Liver (tissue), 9 donors: Measurements from ENCODE around the gene ATIC. TPM values are rescaled to one million over a fixed set of nuclear protein-coding genes. Genes with fewer than 3 reads are reported as not detected.

Source experiments
- DNase-seq: peaks from one replicate; pipeline ENCODE4 v3.0.0-alpha.2; 2017; ENCODE audit warnings: low spot score
- H3K27ac ChIP-seq, 2 donors: one replicate each; pipeline ENCODE4 v1.7.0; 2013; ENCODE audit warnings: inconsistent platforms in 2 of 2, low read length in 2 of 2, control low read depth in 1 of 2, low read depth in 1 of 2, mild to moderate bottlenecking in 1 of 2
- H3K27me3 ChIP-seq, 4 donors: one replicate each; pipeline versions ENCODE4 v1.6.1 to v1.7.0; 2013; ENCODE audit warnings: low read length in 3 of 4, inconsistent platforms in 1 of 4, mild to moderate bottlenecking in 1 of 4, moderate library complexity in 1 of 4; ENCODE audit not compliant: control insufficient read depth in 4 of 4, insufficient read depth in 4 of 4
- H3K36me3 ChIP-seq, 4 donors: one replicate each; pipeline versions ENCODE4 v1.6.1 to v1.7.0; 2013; ENCODE audit warnings: low read length in 3 of 4, mild to moderate bottlenecking in 3 of 4, low read depth in 1 of 4, moderate library complexity in 1 of 4; ENCODE audit not compliant: control insufficient read depth in 4 of 4, insufficient read depth in 3 of 4
- H3K4me1 ChIP-seq, 4 donors: one replicate each; pipeline versions ENCODE4 v1.6.1 to v1.7.0; 2013; ENCODE audit warnings: low read length in 3 of 4, mild to moderate bottlenecking in 3 of 4, moderate library complexity in 1 of 4; ENCODE audit not compliant: control insufficient read depth in 4 of 4, insufficient read depth in 4 of 4
- H3K4me3 ChIP-seq, 3 donors: one replicate each; pipeline versions ENCODE4 v1.6.1 to v1.7.0; 2013; ENCODE audit warnings: low read length in 3 of 3, control low read depth in 1 of 3, low read depth in 1 of 3, mild to moderate bottlenecking in 1 of 3
- H3K9ac ChIP-seq, 2 donors: one replicate each; pipeline ENCODE4 v1.7.0; 2013; ENCODE audit warnings: low read length in 2 of 2, mild to moderate bottlenecking in 2 of 2, moderate library complexity in 2 of 2, control low read depth in 1 of 2, low read depth in 1 of 2
- H3K9me3 ChIP-seq, 4 donors: one replicate each; pipeline versions ENCODE4 v1.6.1 to v1.7.0; 2013; ENCODE audit warnings: low read length in 3 of 4; ENCODE audit not compliant: control insufficient read depth in 4 of 4
- EGR1 ChIP-seq, 2 donors: IDR thresholded peaks; 2 replicates each; pipeline ENCODE4 v1.6.1; 2016 to 2018; ENCODE audit warnings: antibody characterized with exemption in 2 of 2, low read depth in 2 of 2
- FOXA1 ChIP-seq: IDR thresholded peaks from 2 replicates; pipeline ENCODE4 v1.6.1; 2016; ENCODE audit warnings: antibody characterized with exemption
- FOXA2 ChIP-seq: IDR thresholded peaks from 2 replicates; pipeline ENCODE4 v1.6.1; 2016; ENCODE audit warnings: antibody characterized with exemption
- GABPA ChIP-seq, 2 donors: IDR thresholded peaks in 1 of 2; conservative IDR thresholded peaks in 1 of 2; 2 replicates each; pipeline ENCODE4 v1.6.1; 2016; ENCODE audit warnings: antibody characterized with exemption in 2 of 2, mild to moderate bottlenecking in 1 of 2, moderate library complexity in 1 of 2
- HNF4A ChIP-seq, 2 donors: conservative IDR thresholded peaks; 2 replicates each; pipeline ENCODE4 v1.6.1; 2016; ENCODE audit warnings: antibody characterized with exemption in 2 of 2, mild to moderate bottlenecking in 2 of 2
- HNF4G ChIP-seq: IDR thresholded peaks from 2 replicates; pipeline ENCODE4 v1.6.1; 2016; ENCODE audit warnings: antibody characterized with exemption
- JUND ChIP-seq, 2 donors: IDR thresholded peaks; 2 replicates each; pipeline ENCODE4 v1.6.1; 2016; ENCODE audit warnings: antibody characterized with exemption in 2 of 2
- NR2F2 ChIP-seq: IDR thresholded peaks from 2 replicates; pipeline ENCODE4 v1.6.1; 2016; ENCODE audit warnings: antibody characterized with exemption
- RAD21 ChIP-seq, 2 donors: IDR thresholded peaks; 2 replicates each; pipeline ENCODE4 v1.6.1; 2016; ENCODE audit warnings: antibody characterized with exemption in 2 of 2, mild to moderate bottlenecking in 2 of 2
- SP1 ChIP-seq: IDR thresholded peaks from 2 replicates; pipeline ENCODE4 v1.6.1; 2018; ENCODE audit warnings: antibody characterized with exemption, mild to moderate bottlenecking
- TAF1 ChIP-seq: conservative IDR thresholded peaks from 2 replicates; pipeline ENCODE4 v1.6.1; 2016; ENCODE audit warnings: antibody characterized with exemption, mild to moderate bottlenecking
- YY1 ChIP-seq: IDR thresholded peaks from 2 replicates; pipeline ENCODE4 v1.6.1; 2016; ENCODE audit warnings: antibody characterized with exemption, mild to moderate bottlenecking
- ZBTB33 ChIP-seq: IDR thresholded peaks from 2 replicates; pipeline ENCODE4 v1.6.1; 2016; ENCODE audit warnings: antibody characterized with exemption
- WGBS: extraction: QIAGEN DNeasy Blood & Tissue Kit; methylation state at CpG from one replicate; pipeline ENCODE4 v1.1.7; 2013; 5-methylcytosine and 5-hydroxymethylcytosine counted together
- polyA plus RNA-seq, 2 donors: library from polyadenylated mRNA; stranded (reverse) in 1 of 2; unstranded in 1 of 2; fragments of 200-250 nt in 1 of 2; fragments of >200 nt in 1 of 2; fragmentation: Nextera tagmentation in 1 of 2; extraction: Ambion mirVana in 1 of 2; gene quantifications; one replicate each; pipeline versions ENCODE4 v1.2.1 to v1.2.3, GENCODE V29; 2013 to 2015
- total RNA-seq, 2 donors: library from RNA; depleted of rRNA; stranded (reverse); fragments of >200 nt; gene quantifications; one replicate each; pipeline ENCODE4 v1.2.3, GENCODE V29; 2014
- TF ChIP-seq, protein P1 (sequence below): IDR thresholded peaks from 2 replicates; pipeline ENCODE4 v1.6.1; 2016; ENCODE audit warnings: antibody characterized with exemption, mild to moderate bottlenecking
- TF ChIP-seq, protein P2 (sequence below): IDR thresholded peaks from 2 replicates; pipeline ENCODE4 v1.6.1; 2016; ENCODE audit warnings: antibody characterized with exemption
- TF ChIP-seq, protein P3 (sequence below): fragments of 150-350 bp; IDR thresholded peaks from 2 replicates; pipeline ENCODE4 v1.5.1; 2017; ENCODE audit warnings: improper control_type of control experiment, low read depth, low read length; ENCODE audit not compliant: missing input control
- donor health status: healthy.
- donor health status: healthy.
- donor health status: healthy.
- donor health status: healthy.
- donor health status: healthy.

The ATIC gene
- total and polyA plus RNA-seq, 4 donors, result 22.9 to 50.0 (median 36.0) TPM

DNA sequence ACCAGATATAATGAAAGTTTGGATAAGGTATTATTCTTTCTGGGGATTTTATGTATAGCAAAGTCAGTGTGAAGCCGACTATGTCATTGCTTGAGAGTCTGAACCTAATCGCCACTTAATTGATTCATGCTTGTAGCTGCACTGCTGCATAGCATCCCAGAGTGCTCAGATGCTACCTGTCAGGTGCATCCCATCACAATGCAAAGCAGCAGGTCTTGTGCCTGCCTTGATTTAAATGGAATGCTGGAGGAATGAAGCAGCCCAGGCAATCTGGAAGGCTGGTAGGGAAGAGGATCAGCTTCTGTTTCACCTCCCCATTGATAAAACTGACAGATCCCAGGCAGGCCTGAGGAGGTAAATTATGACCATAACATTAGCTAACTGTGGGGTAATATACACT lies 40.4 kb upstream of the ATIC start:
- no peaks in the 10 kb centered on the region for H3K36me3 ChIP-seq
- H3K27me3 ChIP-seq, result no peaks in the 10 kb centered on the region
- H3K9ac ChIP-seq, result no peak overlapping the region
- DNase-seq, result no peak
- TF ChIP-seq HNF4A (conservative IDR thresholded peaks at IDR 0.05), result no peak
- no peak for TF ChIP-seq NR2F2
- no peak for TF ChIP-seq SP1
- TF ChIP-seq TAF1, result no peak
- no peak for TF ChIP-seq GABPA (IDR thresholded peaks at IDR 0.05 in 1 of 2, conservative IDR thresholded peaks at IDR 0.05 in 1 of 2)
- TF ChIP-seq HNF4G, result no peak
- TF ChIP-seq FOXA1, result no peak
- no peak for TF ChIP-seq YY1
- no peak for TF ChIP-seq FOXA2
- TF ChIP-seq, protein P1, sequence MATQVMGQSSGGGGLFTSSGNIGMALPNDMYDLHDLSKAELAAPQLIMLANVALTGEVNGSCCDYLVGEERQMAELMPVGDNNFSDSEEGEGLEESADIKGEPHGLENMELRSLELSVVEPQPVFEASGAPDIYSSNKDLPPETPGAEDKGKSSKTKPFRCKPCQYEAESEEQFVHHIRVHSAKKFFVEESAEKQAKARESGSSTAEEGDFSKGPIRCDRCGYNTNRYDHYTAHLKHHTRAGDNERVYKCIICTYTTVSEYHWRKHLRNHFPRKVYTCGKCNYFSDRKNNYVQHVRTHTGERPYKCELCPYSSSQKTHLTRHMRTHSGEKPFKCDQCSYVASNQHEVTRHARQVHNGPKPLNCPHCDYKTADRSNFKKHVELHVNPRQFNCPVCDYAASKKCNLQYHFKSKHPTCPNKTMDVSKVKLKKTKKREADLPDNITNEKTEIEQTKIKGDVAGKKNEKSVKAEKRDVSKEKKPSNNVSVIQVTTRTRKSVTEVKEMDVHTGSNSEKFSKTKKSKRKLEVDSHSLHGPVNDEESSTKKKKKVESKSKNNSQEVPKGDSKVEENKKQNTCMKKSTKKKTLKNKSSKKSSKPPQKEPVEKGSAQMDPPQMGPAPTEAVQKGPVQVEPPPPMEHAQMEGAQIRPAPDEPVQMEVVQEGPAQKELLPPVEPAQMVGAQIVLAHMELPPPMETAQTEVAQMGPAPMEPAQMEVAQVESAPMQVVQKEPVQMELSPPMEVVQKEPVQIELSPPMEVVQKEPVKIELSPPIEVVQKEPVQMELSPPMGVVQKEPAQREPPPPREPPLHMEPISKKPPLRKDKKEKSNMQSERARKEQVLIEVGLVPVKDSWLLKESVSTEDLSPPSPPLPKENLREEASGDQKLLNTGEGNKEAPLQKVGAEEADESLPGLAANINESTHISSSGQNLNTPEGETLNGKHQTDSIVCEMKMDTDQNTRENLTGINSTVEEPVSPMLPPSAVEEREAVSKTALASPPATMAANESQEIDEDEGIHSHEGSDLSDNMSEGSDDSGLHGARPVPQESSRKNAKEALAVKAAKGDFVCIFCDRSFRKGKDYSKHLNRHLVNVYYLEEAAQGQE, result no peak
- TF ChIP-seq, protein P2, sequence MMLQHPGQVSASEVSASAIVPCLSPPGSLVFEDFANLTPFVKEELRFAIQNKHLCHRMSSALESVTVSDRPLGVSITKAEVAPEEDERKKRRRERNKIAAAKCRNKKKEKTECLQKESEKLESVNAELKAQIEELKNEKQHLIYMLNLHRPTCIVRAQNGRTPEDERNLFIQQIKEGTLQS, result no peak
- TF ChIP-seq ZBTB33, result no peak
- TF ChIP-seq, protein P3, sequence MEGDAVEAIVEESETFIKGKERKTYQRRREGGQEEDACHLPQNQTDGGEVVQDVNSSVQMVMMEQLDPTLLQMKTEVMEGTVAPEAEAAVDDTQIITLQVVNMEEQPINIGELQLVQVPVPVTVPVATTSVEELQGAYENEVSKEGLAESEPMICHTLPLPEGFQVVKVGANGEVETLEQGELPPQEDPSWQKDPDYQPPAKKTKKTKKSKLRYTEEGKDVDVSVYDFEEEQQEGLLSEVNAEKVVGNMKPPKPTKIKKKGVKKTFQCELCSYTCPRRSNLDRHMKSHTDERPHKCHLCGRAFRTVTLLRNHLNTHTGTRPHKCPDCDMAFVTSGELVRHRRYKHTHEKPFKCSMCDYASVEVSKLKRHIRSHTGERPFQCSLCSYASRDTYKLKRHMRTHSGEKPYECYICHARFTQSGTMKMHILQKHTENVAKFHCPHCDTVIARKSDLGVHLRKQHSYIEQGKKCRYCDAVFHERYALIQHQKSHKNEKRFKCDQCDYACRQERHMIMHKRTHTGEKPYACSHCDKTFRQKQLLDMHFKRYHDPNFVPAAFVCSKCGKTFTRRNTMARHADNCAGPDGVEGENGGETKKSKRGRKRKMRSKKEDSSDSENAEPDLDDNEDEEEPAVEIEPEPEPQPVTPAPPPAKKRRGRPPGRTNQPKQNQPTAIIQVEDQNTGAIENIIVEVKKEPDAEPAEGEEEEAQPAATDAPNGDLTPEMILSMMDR, result no peak
- no peak for TF ChIP-seq EGR1 (IDR thresholded peaks at IDR 0.05; ENCODE audit: low read depth in 2 of 2)
- TF ChIP-seq JUND (IDR thresholded peaks at IDR 0.05), result no peak
- no peak for TF ChIP-seq RAD21 (IDR thresholded peaks at IDR 0.05)
- 95% methylated on average over 2 of the region's 2 CpGs for WGBS
- no peak overlapping the region for H3K4me3 ChIP-seq
- no peaks in the 10 kb centered on the region for H3K9me3 ChIP-seq
- H3K27ac ChIP-seq, result no peak overlapping the region
- H3K4me1 ChIP-seq, result no peaks in the 10 kb centered on the region

- H3K4me3 ChIP-seq, result no peak overlapping the region
- no peaks in the 10 kb centered on the region for H3K4me1 ChIP-seq
- no peak overlapping the region for H3K27ac ChIP-seq
- H3K27me3 ChIP-seq, result no peaks in the 10 kb centered on the region
- no peak for DNase-seq
- no peaks in the 10 kb centered on the region for H3K36me3 ChIP-seq
- TF ChIP-seq SP1 (no peak), EGR1 (IDR thresholded peaks at IDR 0.05; ENCODE audit: low read depth in 2 of 2) (no peak)
- H3K9me3 ChIP-seq, result no peaks in the 10 kb centered on the region
- H3K9ac ChIP-seq, result no peak overlapping the region
- 90% methylated on average over 3 of the region's 3 CpGs for WGBS
These were observed 38.9 kb upstream of the ATIC start for GRCh38 chr2:215272918-215273317.
